ENCODE data around the gene UVRAG. TPM values are rescaled to one million over a fixed set of nuclear protein-coding genes. Genes with fewer than 3 reads are reported as not detected.

The UVRAG gene
- total and polyA plus RNA-seq, 4 donors = 4.4 to 15.1 (median 10.0) TPM

GRCh38 chr11:76095891-76096290 lies 280.9 kb downstream of the UVRAG start (continued):
- no peak for TF ChIP-seq REST (IDR thresholded peaks at IDR 0.05)

GRCh38 chr11:76096552-76096951 lies 281.5 kb downstream of the UVRAG start:
- no peak overlapping the region for H3K4me3 ChIP-seq (ENCODE audit: low read depth in 1 of 3, low read length in 3 of 3)
- TF ChIP-seq JUND (IDR thresholded peaks at IDR 0.05) (no peak), EGR1 (IDR thresholded peaks at IDR 0.05; ENCODE audit: low read depth in 2 of 2) (no peak), HNF4A (conservative IDR thresholded peaks at IDR 0.05) (no peak), NR2F2 (IDR thresholded peaks at IDR 0.05) (no peak), TAF1 (conservative IDR thresholded peaks at IDR 0.05) (no peak), CTCF (IDR thresholded peaks at IDR 0.05; ENCODE audit: low read depth, low read length, missing input control) (no peak), HNF4G (IDR thresholded peaks at IDR 0.05) (no peak), ATF3 (IDR thresholded peaks at IDR 0.05) (no peak), SP1 (IDR thresholded peaks at IDR 0.05) (no peak), YY1 (IDR thresholded peaks at IDR 0.05) (no peak), FOXA2 (IDR thresholded peaks at IDR 0.05) (no peak), FOXA1 (IDR thresholded peaks at IDR 0.05) (no peak), RAD21 (IDR thresholded peaks at IDR 0.05) (no peak)
- no peaks in the 10 kb centered on the region for H3K4me1 ChIP-seq (ENCODE audit: control insufficient read depth in 4 of 4, insufficient read depth in 4 of 4, low read length in 3 of 4)
- no peak overlapping the region for H3K9ac ChIP-seq (ENCODE audit: low read depth in 1 of 2, low read length in 2 of 2)
- no peaks in the 10 kb centered on the region for H3K36me3 ChIP-seq (ENCODE audit: control insufficient read depth in 4 of 4, insufficient read depth in 3 of 4, low read depth in 1 of 4, low read length in 3 of 4)
- no peaks in the 10 kb centered on the region for H3K9me3 ChIP-seq (ENCODE audit: control insufficient read depth in 4 of 4, low read length in 3 of 4)
- 92% methylated on average over 6 of the region's 6 CpGs for WGBS
- H3K27ac ChIP-seq (ENCODE audit: low read depth in 1 of 2, low read length in 2 of 2) = no peak overlapping the region
- DNase-seq (ENCODE audit: low spot score) = no peak
- no peaks in the 10 kb centered on the region for H3K27me3 ChIP-seq (ENCODE audit: control insufficient read depth in 4 of 4, insufficient read depth in 4 of 4, low read length in 3 of 4)

- Histone ChIP-seq H3K27ac (ENCODE audit: low read depth in 1 of 2, low read length in 2 of 2) (no peak overlapping the region), H3K36me3 (ENCODE audit: control insufficient read depth in 4 of 4, insufficient read depth in 3 of 4, low read depth in 1 of 4, low read length in 3 of 4) (peaks cover 0 to 2% (median 0%) of the 10 kb centered on the region in 4 donors), H3K27me3 (ENCODE audit: control insufficient read depth in 4 of 4, insufficient read depth in 4 of 4, low read length in 3 of 4) (no peaks in the 10 kb centered on the region), H3K4me3 (ENCODE audit: low read depth in 1 of 3, low read length in 3 of 3) (no peak overlapping the region), H3K9me3 (ENCODE audit: control insufficient read depth in 4 of 4, low read length in 3 of 4) (no peaks in the 10 kb centered on the region), H3K9ac (ENCODE audit: low read depth in 1 of 2, low read length in 2 of 2) (no peak overlapping the region), H3K4me1 (ENCODE audit: control insufficient read depth in 4 of 4, insufficient read depth in 4 of 4, low read length in 3 of 4) (no peaks in the 10 kb centered on the region)
- TF ChIP-seq HNF4A (conservative IDR thresholded peaks at IDR 0.05) = no peak
- no peak for TF ChIP-seq YY1 (IDR thresholded peaks at IDR 0.05)
- no peak for TF ChIP-seq FOXA2 (IDR thresholded peaks at IDR 0.05)
- 10% methylated on average over 1 of the region's 1 CpG for WGBS
- no peak for DNase-seq (ENCODE audit: low spot score)
These were observed 287.8 kb downstream of the UVRAG start for GRCh38 chr11:76102802-76103201.
